NT2/D1 (cell line): Measurements from ENCODE around the gene PTPN20.

Experiments
- DNase-seq: peaks from one replicate; pipeline ENCODE4 v3.0.0-alpha.2; 2011; ENCODE audit warnings: low read depth, low spot score
- H3K27me3 ChIP-seq: 2 replicates; pipeline ENCODE4 v1.6.0; 2011; ENCODE audit warnings: mild to moderate bottlenecking; ENCODE audit not compliant: insufficient read length, insufficient read depth
- H3K36me3 ChIP-seq: 2 replicates; pipeline ENCODE4 v1.6.1; 2011; ENCODE audit warnings: mild to moderate bottlenecking, low read length, mixed read lengths; ENCODE audit not compliant: insufficient read depth, insufficient read length
- H3K4me1 ChIP-seq: 2 replicates; pipeline ENCODE4 v1.5.1; 2011; ENCODE audit not compliant: insufficient read depth, insufficient read length
- H3K4me3 ChIP-seq: 2 replicates; pipeline ENCODE4 v1.5.1; 2011; ENCODE audit warnings: low read depth; ENCODE audit not compliant: insufficient read length
- H3K9ac ChIP-seq: 2 replicates; pipeline ENCODE4 v1.6.0; 2011; ENCODE audit warnings: low read depth; ENCODE audit not compliant: insufficient read length
- H3K9me3 ChIP-seq: 2 replicates; pipeline ENCODE4 v1.5.1; 2011; ENCODE audit warnings: mild to moderate bottlenecking, low read length; ENCODE audit not compliant: insufficient read depth
- SUZ12 ChIP-seq: IDR thresholded peaks from 2 replicates; pipeline ENCODE4 v1.6.1; 2011; ENCODE audit not compliant: insufficient read length, insufficient read depth; ENCODE audit errors: extremely low read depth
- YY1 ChIP-seq: IDR thresholded peaks from 2 replicates; pipeline ENCODE4 v1.6.1; 2011; ENCODE audit not compliant: insufficient read length, insufficient read depth
- ZNF274 ChIP-seq: IDR thresholded peaks from 2 replicates; pipeline ENCODE4 v1.6.1; 2011; ENCODE audit warnings: mild to moderate bottlenecking, low read depth, low read length

Gene PTPN20

DNA sequence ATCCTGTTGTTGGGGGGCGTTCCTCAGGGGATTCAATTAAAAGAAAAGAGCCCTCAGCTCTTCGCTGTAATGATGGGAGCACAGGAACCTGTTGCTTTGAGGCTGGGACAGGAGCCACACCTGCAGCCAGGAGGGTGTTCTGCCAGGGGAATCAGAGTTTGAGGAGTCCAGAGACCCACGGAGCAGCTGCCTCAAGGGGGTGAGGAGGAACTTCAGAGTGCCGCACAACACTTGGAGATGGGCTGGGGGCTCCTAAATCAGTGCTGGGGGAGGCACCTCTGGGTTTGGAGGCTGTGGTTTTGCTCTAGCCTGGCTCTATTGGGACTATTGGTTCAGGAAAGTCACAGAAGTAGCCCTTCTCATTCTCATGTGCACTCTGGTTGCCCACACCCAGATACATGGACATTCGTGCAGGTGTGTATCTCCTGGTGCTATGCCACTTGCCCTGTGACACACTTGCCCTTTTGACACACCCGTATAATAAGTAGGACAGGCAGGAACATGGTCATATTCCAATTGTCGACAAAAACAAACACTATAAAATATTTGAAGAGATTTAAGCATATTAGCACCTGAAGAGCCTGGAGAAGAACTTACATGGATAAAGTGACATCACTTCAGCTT, 98.1 kb downstream of the PTPN20 start:
- TF ChIP-seq YY1, result no peak
- H3K36me3 ChIP-seq, result no peaks in the 10 kb centered on the region
- H3K9me3 ChIP-seq, result no peaks in the 10 kb centered on the region
- H3K27me3 ChIP-seq, result no peaks in the 10 kb centered on the region
- H3K4me1 ChIP-seq, result no peaks in the 10 kb centered on the region
- H3K4me3 ChIP-seq, result no peak overlapping the region
- DNase-seq, result no peak
- H3K9ac ChIP-seq, result no peak overlapping the region

- DNase-seq, result no peak
- no peaks in the 10 kb centered on the region for H3K27me3 ChIP-seq
- no peaks in the 10 kb centered on the region for H3K36me3 ChIP-seq
- no peaks in the 10 kb centered on the region for H3K9me3 ChIP-seq
- TF ChIP-seq SUZ12, result no peak
- TF ChIP-seq YY1, result no peak
- TF ChIP-seq ZNF274, result no peak
- H3K9ac ChIP-seq, result no peak overlapping the region
- H3K4me3 ChIP-seq, result no peak overlapping the region
- H3K4me1 ChIP-seq, result no peaks in the 10 kb centered on the region
These were observed 98.8 kb downstream of the PTPN20 start for GRCh38 chr10:47010036-47010435.

GRCh38 chr10:47012214-47012613, 101.0 kb downstream of the PTPN20 start:
- H3K36me3 ChIP-seq, result no peaks in the 10 kb centered on the region
- no peak overlapping the region for H3K4me3 ChIP-seq
- H3K9ac ChIP-seq, result no peak overlapping the region
- no peak for DNase-seq
- no peak for TF ChIP-seq SUZ12
- no peak for TF ChIP-seq YY1
- no peak for TF ChIP-seq ZNF274
- no peaks in the 10 kb centered on the region for H3K27me3 ChIP-seq
- no peaks in the 10 kb centered on the region for H3K4me1 ChIP-seq
- no peaks in the 10 kb centered on the region for H3K9me3 ChIP-seq

- DNase-seq, result no peak
- no peaks in the 10 kb centered on the region for H3K9me3 ChIP-seq
- no peaks in the 10 kb centered on the region for H3K36me3 ChIP-seq
- no peak overlapping the region for H3K9ac ChIP-seq
- no peaks in the 10 kb centered on the region for H3K4me1 ChIP-seq
- H3K27me3 ChIP-seq, result no peaks in the 10 kb centered on the region
- no peak overlapping the region for H3K4me3 ChIP-seq
- TF ChIP-seq ZNF274, result no peak
- TF ChIP-seq SUZ12, result no peak
- no peak for TF ChIP-seq YY1
These were observed 102.4 kb downstream of the PTPN20 start for GRCh38 chr10:47013507-47014154.

GRCh38 chr10:47015404-47015803, 104.2 kb downstream of the PTPN20 start:
- H3K36me3 ChIP-seq, result no peaks in the 10 kb centered on the region
- no peak overlapping the region for H3K4me3 ChIP-seq
- TF ChIP-seq SUZ12 (no peak), ZNF274 (no peak), YY1 (no peak)
- no peaks in the 10 kb centered on the region for H3K9me3 ChIP-seq
- no peak overlapping the region for H3K9ac ChIP-seq
- H3K27me3 ChIP-seq, result no peaks in the 10 kb centered on the region
- DNase-seq, result no peak
- H3K4me1 ChIP-seq, result no peaks in the 10 kb centered on the region

- H3K9ac ChIP-seq, result no peak overlapping the region
- H3K36me3 ChIP-seq, result no peaks in the 10 kb centered on the region
- TF ChIP-seq YY1 (no peak), ZNF274 (no peak), SUZ12 (no peak)
- H3K9me3 ChIP-seq, result no peaks in the 10 kb centered on the region
- H3K27me3 ChIP-seq, result no peaks in the 10 kb centered on the region
- no peaks in the 10 kb centered on the region for H3K4me1 ChIP-seq
- no peak for DNase-seq
- no peak overlapping the region for H3K4me3 ChIP-seq
These were observed 105.3 kb downstream of the PTPN20 start for GRCh38 chr10:47016564-47016963.

DNA sequence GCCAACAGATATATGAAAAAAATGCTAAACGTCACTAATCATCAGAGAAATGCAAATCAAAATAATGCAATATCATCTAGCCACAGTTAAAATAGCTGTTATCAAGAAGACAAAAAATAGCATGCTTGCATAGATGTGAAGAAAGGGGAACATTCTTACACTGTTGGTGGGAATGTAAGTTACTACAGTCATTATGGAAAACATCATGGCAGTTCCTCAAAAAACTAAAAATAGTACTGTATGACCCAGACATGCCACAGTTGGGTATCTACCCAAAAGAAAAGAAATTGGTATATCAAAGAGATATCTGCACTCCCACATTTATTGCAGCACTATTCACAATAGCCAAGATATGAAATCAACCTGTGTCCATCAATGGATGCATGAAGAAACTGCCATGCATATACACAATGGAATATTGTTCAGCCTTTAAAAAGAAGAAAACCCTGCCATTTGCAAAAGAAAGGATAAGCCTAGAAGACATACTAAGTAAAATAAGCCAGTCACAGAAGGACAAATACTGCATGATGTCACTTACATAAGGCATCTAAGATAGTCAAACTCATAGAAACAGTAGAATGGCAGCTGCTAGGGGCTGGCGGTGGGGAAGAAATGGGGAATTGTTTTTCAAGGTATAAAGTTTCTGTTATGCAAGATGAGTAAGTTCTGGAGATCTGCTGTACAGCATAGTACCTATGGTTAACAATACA, 107.0 kb downstream of the PTPN20 start:
- no peak overlapping the region for H3K4me3 ChIP-seq
- no peak for TF ChIP-seq YY1
- no peak for TF ChIP-seq ZNF274
- no peak for TF ChIP-seq SUZ12

More for the DNA sequence above, 107.0 kb downstream of the PTPN20 start:
- no peaks in the 10 kb centered on the region for H3K9me3 ChIP-seq
- H3K9ac ChIP-seq, result no peak overlapping the region
- DNase-seq, result no peak
- no peaks in the 10 kb centered on the region for H3K27me3 ChIP-seq
- no peaks in the 10 kb centered on the region for H3K36me3 ChIP-seq
- no peaks in the 10 kb centered on the region for H3K4me1 ChIP-seq
